AG08395 (cell line): ENCODE results near the gene ACO2.

Experiments used
- DNase-seq: peaks from one replicate; pipeline ENCODE4 v3.0.0; 2012; ENCODE audit warnings: mixed read lengths, low spot score

The ACO2 gene

GRCh38 chr22:41488596-41489385 is 19.9 kb downstream of the ACO2 start:
- DNase-seq, result no peak

DNA sequence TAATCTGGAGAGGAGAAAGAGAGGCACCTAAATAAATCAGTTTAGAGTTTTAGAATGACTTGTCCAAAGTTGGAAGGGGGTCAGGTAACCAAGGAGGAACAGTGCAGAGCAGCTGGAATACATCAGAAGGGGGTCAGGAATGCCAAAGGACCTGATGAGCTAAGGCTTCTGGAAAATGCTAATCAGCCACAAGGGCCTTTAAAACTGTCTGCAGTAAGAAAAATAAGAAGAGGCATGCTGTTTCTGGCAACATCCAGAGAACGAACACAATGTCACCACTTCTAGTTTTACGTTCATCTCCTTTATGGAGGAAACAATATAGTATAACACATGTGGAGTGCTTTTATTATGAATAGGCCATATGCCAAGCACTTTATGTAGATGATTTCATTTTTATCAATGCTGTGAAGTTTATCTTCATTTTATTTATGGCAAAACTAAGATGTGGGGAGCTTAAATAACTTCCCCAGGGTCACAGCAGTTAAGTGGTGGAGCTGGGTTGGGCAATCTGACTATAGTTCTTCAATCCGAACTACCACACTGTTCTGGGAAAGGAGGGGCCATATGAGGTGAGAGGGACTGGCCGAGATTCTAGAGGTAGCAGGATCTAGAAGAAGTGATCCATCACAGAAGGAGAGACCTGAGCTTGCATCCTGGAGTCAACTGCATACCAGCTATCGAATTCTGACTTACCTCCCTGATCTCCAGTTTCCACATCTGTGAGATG is 22.6 kb downstream of the ACO2 start:
- DNase-seq, result no peak

- no peak for DNase-seq
Measured at GRCh38 chr22:41498303-41498835, 29.5 kb downstream of the ACO2 start.

DNA sequence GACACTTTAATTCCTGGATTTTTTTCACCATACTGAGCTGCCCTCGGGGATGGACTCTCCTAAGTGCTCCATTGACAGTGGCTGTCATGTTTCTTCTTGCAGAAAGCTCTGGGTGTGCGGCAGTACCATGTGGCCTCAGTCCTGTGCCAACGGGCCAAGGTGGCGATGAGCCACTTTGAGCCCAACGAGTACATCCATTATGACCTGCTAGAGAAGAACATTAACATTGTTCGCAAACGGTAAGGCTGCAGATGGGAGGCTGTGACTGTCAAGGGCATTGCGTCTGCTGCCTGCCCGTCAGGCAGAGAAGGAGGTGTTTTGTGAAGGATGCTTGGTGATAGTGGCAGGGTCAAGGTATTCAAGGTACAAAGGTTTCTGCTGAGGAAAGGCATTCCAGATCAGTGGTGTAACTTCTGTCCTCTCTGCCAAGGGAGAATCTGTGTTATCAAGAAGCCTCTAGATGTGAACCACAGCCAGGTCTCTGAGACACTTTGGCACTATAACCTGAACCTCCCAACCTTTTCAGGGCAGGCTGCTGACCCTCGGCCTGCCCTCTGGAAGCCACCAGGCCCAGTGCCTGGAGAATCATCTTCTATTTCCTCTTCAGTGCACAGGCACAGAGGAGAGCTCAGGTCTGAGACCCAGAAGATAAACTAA is 30.8 kb downstream of the ACO2 start:
- DNase-seq, result no peak

GRCh38 chr22:41500303-41500702 is 31.4 kb downstream of the ACO2 start:
- DNase-seq, result no peak

GRCh38 chr22:41501209-41501608 is 32.3 kb downstream of the ACO2 start:
- peak; percentile 41 for DNase-seq

DNA sequence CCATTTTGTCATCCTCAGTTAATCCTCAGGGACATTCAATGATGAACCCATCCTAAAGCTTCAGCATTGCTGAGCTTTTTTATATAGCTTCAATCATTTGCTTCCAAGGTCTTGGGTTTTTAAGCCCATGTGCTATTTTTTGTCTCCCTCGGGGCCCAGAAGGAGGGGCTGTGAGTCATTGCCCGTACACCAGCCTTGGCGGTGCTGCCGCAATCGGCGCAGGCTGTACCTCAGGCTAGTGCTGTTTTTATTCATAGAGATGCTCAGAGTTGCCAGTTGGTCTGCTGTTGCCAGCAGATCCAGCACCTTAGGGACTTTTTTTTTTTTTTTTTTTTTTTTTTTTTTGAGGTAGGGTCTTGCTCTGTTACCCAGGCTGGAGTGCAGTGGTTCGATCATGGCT is 35.5 kb downstream of the ACO2 start:
- peak; percentile 52 for DNase-seq

- no peak for DNase-seq
Measured at GRCh38 chr22:41504816-41505215, 35.9 kb downstream of the ACO2 start.

DNA sequence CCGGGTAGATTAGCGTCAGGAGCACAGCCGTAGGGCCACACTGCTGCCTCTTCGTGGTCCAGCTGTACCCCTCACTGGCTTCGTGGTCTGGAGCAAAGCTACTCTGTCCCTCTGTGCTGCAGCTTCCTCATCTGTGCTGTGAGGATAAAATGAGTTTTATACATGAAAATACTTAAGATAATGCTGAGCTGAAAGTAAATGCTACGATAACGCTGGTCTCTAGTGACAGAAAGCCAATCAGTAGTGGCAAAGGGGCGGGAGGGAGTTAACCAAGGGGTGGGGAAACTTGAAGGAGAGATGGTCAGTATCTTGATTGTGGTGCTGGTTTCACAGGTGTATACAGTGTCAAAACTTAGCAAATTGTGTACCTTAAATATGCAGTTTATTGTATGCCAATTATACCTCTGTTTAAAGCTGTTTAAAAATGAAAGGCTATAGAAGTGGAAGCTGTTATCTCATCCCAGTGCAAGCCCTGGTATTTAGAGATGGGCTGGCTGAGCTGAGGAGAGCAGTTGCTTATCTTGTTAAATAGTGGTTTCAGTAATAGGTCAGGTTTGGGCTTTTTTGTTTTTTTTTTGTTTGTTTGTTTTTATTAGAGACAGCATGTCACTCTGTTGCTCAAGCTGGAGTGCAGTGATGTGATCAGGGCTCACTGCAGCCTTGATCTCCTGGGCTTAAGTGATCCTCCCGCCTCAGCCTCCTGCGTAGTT is 36.7 kb downstream of the ACO2 start:
- DNase-seq, result no peak

DNA sequence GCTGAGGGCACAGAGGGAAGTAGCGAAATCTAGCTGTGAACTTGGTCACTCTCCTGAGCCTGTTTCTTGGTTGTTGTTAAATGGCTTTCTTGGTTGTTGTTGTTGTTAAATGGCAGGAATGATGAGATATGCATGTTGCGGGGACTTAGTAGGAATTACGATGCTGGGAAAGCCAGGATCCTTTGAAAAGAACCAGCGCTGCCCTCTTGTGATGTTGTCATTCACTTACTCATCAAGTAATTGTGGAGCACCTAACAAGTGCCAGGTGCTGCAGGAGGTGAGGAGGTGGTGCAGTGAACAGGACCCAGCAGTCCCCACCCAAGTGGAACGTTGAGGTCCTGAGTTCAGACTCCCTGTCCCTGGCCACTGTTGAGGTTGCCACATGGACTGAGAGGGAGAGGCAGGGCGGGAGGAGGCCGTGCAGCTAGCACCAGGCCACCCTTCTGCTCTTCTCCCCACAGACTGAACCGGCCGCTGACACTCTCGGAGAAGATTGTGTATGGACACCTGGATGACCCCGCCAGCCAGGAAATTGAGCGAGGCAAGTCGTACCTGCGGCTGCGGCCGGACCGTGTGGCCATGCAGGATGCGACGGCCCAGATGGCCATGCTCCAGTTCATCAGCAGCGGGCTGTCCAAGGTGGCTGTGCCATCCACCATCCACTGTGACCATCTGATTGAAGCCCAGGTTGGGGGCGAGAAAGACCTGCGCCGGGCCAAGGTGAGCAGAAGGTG is 38.6 kb downstream of the ACO2 start:
- DNase-seq, result no peak

DNA sequence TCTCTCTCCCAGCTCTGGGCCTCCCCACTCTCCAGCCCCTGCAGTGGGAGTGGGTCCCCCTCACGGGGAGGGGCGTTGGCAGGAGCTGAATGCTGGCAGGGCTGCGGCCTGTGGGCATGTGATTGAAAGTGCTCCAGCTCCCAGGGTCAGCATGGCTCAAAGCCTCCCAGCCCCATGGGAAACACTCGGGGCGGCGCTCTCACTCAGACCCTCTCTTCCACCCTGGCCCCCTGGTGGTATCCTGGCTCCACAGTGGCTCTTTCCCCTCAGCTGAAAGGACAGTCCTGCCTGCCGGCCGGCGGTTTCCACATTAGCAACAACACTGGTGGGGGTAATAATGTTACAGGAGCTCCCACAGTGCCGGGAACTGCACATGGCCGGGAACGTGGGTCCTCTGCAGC is 39.9 kb downstream of the ACO2 start:
- no peak for DNase-seq

- no peak for DNase-seq
Measured at GRCh38 chr22:41511521-41511968, 42.6 kb downstream of the ACO2 start.

DNA sequence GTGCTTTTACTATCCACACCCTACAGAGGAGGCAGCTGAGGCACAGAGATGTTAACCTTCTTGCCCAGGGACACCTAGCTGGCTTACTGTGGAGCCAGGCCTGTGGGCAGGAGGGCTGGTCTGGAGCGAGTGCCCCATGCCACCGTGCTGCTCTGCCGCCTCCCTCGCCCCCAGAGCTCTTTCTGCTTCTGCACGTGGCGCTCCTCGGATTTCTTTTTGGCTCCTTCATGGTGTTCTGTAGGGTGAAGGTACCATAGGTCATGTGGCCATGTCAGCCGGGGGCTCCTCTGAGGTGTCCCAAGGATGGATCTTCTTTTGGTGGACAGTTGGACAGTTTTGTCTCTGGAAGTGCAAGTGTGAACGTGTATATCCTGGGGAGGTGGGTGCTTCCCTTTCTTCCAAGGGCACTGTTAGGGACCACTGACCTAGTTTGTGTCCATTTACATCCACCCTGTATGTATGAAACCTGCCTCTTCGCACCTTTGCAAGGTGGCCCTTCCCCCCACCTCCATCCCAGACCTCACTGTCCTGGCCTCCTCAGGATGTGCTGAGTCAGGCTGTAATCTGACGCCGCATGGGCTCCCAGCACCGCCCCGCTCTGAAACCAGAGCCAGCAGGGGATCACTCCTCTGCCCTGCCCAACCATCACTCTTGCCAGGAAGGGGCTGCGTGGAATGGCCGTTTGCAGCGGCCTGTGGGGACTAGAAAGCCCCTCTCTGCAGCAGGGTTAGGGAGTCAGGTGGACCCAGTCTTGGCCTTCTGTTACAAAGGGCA is 43.7 kb downstream of the ACO2 start:
- peak; percentile 84 for DNase-seq

DNA sequence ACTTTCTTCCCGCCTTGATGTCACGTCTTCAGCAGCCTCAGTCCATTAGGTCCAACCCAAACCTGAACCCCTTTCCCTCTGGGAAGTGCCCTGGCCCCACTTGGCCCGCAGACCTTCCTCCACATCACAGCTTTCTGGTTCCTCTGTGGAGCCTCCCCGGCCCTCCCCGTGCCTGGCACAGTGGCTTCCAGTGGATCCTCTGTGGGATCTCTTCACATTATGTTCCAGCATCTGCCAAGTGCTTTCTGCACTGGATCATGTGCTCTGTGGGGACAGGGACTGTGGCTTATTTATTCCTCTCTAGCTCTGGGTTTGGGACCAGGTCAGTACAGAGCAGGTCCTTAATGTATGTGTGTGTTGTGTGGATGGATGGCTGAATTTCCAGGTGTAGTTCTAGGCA is 44.5 kb downstream of the ACO2 start:
- DNase-seq, result no peak

- DNase-seq, result no peak
Measured at GRCh38 chr22:41516462-41516861, 47.5 kb downstream of the ACO2 start.

- peak; percentile 82 for DNase-seq
Measured at GRCh38 chr22:41517172-41518047, 48.5 kb downstream of the ACO2 start.

DNA sequence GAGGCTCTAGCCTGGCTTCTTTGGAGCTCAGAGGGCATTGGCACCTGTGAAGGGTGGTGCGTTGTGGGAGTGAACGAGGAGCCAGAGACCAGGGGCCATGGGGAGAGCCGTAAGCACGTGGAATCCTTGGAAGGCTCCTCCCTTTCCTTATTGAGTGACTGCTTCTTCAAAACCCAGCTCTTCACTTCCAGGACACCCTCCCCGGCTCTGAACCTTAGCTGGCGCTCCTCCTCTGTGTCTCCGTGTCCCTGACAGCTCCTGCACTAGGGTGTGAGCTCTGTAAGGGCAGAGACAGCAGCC is 49.1 kb downstream of the ACO2 start:
- no peak for DNase-seq

- DNase-seq, result no peak
Measured at GRCh38 chr22:41521126-41521525, 52.2 kb downstream of the ACO2 start.

DNA sequence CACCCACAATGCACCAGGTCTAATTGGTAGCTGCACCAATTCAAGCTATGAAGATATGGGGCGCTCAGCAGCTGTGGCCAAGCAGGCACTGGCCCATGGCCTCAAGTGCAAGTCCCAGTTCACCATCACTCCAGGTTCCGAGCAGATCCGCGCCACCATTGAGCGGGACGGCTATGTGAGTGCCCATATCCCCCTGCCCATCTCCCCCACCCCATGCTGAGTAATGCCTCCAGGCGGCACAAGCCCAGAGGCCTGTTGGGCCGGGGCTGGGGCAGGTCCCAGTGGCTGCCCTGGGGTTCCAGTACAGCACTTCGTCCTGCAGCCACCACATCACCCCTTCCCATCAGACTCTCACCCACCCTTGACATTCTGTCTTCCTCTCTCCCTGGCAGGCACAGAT is 53.9 kb downstream of the ACO2 start:
- no peak for DNase-seq
